Neural progenitor cell (in vitro differentiated cells): Measurements from ENCODE around the gene ASCC2.

Source experiments
- EZH2 ChIP-seq: fragments of 200-600 bp; sonication (generic); IDR thresholded peaks from 2 replicates; pipeline ENCODE4 v1.6.1; 2017; ENCODE audit warnings: antibody characterized with exemption, mild to moderate bottlenecking, moderate library complexity
- EZH2phosphoT487 ChIP-seq: fragments of 200-600 bp; sonication (generic); IDR thresholded peaks from 2 replicates; pipeline ENCODE4 v1.6.1; 2017; ENCODE audit warnings: antibody characterized with exemption
- TF ChIP-seq, protein P1 (sequence below): fragments of 200-600 bp; sonication (generic); IDR thresholded peaks from 2 replicates; pipeline ENCODE4 v1.5.1; 2017; ENCODE audit warnings: antibody characterized with exemption, mild to moderate bottlenecking

GRCh38 chr22:29762263-29762662 is 75.8 kb downstream of the ASCC2 start:
- TF ChIP-seq, protein P1, sequence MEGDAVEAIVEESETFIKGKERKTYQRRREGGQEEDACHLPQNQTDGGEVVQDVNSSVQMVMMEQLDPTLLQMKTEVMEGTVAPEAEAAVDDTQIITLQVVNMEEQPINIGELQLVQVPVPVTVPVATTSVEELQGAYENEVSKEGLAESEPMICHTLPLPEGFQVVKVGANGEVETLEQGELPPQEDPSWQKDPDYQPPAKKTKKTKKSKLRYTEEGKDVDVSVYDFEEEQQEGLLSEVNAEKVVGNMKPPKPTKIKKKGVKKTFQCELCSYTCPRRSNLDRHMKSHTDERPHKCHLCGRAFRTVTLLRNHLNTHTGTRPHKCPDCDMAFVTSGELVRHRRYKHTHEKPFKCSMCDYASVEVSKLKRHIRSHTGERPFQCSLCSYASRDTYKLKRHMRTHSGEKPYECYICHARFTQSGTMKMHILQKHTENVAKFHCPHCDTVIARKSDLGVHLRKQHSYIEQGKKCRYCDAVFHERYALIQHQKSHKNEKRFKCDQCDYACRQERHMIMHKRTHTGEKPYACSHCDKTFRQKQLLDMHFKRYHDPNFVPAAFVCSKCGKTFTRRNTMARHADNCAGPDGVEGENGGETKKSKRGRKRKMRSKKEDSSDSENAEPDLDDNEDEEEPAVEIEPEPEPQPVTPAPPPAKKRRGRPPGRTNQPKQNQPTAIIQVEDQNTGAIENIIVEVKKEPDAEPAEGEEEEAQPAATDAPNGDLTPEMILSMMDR = no peak
- TF ChIP-seq EZH2 (no peak), EZH2phosphoT487 (no peak)
